ENCODE results near the gene TAS2R60. TPM values are rescaled to one million over a fixed set of nuclear protein-coding genes. Genes with fewer than 3 reads are reported as not detected.

Gene TAS2R60
- total and polyA plus RNA-seq, 4 donors: 0.50 TPM; not detected in 3

DNA sequence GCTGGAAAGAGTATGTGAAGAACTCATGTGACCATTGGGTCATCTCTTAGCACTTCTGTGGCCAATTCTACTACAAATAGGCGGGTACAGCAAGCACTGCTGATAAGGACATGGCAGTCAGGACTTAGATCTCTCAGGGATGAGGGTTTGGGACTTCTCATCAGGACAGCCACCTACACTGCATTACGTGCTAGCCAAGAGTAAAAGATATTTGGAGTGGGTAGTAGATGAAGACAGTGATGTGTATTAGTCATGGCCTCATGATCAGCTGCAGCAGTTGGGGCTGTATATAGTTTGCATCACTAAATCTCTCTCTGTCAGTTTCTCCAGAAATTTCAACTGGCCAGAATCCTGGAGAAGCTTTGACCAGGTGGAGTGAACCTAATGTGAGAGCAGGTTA lies 9.2 kb downstream of the TAS2R60 start:
- no peaks in the 10 kb centered on the region for H3K4me1 ChIP-seq (ENCODE audit: control insufficient read depth in 4 of 4, insufficient read depth in 4 of 4, low read length in 3 of 4)
- no peak overlapping the region for H3K27ac ChIP-seq (ENCODE audit: low read depth in 1 of 2, low read length in 2 of 2)
- H3K36me3 ChIP-seq (ENCODE audit: control insufficient read depth in 4 of 4, insufficient read depth in 3 of 4, low read depth in 1 of 4, low read length in 3 of 4): no peaks in the 10 kb centered on the region
- no peak overlapping the region for H3K9ac ChIP-seq (ENCODE audit: low read depth in 1 of 2, low read length in 2 of 2)
- no peaks in the 10 kb centered on the region for H3K27me3 ChIP-seq (ENCODE audit: control insufficient read depth in 4 of 4, insufficient read depth in 4 of 4, low read length in 3 of 4)
- TF ChIP-seq GABPA (IDR thresholded peaks at IDR 0.05 in 1 of 2, conservative IDR thresholded peaks at IDR 0.05 in 1 of 2) (no peak), RAD21 (IDR thresholded peaks at IDR 0.05) (no peak)
- 93% methylated on average over 2 of the region's 2 CpGs for WGBS
- no peaks in the 10 kb centered on the region for H3K9me3 ChIP-seq (ENCODE audit: control insufficient read depth in 4 of 4, low read length in 3 of 4)
- no peak for DNase-seq (ENCODE audit: low spot score)
- no peak overlapping the region for H3K4me3 ChIP-seq (ENCODE audit: low read depth in 1 of 3, low read length in 3 of 3)

DNA sequence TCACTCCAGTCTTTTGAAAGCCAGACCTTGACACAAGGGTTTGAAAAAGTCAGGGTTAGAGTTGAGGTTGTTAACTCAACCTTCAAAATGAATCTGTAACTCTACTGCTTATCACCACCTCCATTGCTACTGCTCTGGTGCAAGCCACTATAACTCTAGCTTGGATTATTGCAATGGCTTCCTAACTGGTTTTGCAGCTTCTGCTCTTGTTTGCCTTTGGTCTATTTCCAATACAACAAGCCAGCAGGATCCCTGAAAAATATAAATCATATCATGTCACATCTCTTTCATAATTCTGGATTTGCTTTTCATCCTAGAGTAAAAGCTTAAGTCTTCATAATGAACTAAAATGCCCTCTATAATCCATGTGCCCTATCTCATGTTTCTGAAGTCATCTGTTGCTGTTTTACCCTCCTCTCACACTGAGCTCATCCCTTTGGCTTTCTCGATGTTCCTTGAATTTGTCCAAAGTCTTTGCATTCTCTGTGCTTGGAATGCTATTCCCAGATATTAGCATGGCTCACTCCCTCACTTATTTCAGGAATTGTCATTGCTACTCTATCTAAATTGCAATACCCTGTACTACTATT lies 10.9 kb downstream of the TAS2R60 start:
- H3K4me3 ChIP-seq (ENCODE audit: low read depth in 1 of 3, low read length in 3 of 3): no peak overlapping the region
- no peak overlapping the region for H3K27ac ChIP-seq (ENCODE audit: low read depth in 1 of 2, low read length in 2 of 2)
- H3K36me3 ChIP-seq (ENCODE audit: control insufficient read depth in 4 of 4, insufficient read depth in 3 of 4, low read depth in 1 of 4, low read length in 3 of 4): no peaks in the 10 kb centered on the region
- WGBS: 89% methylated on average over 1 of the region's 1 CpG
- DNase-seq (ENCODE audit: low spot score): no peak
- no peaks in the 10 kb centered on the region for H3K4me1 ChIP-seq (ENCODE audit: control insufficient read depth in 4 of 4, insufficient read depth in 4 of 4, low read length in 3 of 4)
- no peaks in the 10 kb centered on the region for H3K27me3 ChIP-seq (ENCODE audit: control insufficient read depth in 4 of 4, insufficient read depth in 4 of 4, low read length in 3 of 4)
- H3K9ac ChIP-seq (ENCODE audit: low read depth in 1 of 2, low read length in 2 of 2): no peak overlapping the region
- TF ChIP-seq, protein P1, sequence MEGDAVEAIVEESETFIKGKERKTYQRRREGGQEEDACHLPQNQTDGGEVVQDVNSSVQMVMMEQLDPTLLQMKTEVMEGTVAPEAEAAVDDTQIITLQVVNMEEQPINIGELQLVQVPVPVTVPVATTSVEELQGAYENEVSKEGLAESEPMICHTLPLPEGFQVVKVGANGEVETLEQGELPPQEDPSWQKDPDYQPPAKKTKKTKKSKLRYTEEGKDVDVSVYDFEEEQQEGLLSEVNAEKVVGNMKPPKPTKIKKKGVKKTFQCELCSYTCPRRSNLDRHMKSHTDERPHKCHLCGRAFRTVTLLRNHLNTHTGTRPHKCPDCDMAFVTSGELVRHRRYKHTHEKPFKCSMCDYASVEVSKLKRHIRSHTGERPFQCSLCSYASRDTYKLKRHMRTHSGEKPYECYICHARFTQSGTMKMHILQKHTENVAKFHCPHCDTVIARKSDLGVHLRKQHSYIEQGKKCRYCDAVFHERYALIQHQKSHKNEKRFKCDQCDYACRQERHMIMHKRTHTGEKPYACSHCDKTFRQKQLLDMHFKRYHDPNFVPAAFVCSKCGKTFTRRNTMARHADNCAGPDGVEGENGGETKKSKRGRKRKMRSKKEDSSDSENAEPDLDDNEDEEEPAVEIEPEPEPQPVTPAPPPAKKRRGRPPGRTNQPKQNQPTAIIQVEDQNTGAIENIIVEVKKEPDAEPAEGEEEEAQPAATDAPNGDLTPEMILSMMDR (IDR thresholded peaks at IDR 0.05; ENCODE audit: low read depth, low read length, missing input control): no peak
- no peak for TF ChIP-seq NR2F2 (IDR thresholded peaks at IDR 0.05)
- TF ChIP-seq, protein P2, sequence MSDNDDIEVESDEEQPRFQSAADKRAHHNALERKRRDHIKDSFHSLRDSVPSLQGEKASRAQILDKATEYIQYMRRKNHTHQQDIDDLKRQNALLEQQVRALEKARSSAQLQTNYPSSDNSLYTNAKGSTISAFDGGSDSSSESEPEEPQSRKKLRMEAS (IDR thresholded peaks at IDR 0.05): no peak
- no peak for TF ChIP-seq FOXA2 (IDR thresholded peaks at IDR 0.05)
- no peak for TF ChIP-seq HNF4G (IDR thresholded peaks at IDR 0.05)
- TF ChIP-seq, protein P3, sequence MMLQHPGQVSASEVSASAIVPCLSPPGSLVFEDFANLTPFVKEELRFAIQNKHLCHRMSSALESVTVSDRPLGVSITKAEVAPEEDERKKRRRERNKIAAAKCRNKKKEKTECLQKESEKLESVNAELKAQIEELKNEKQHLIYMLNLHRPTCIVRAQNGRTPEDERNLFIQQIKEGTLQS (IDR thresholded peaks at IDR 0.05): no peak
- no peak for TF ChIP-seq RAD21 (IDR thresholded peaks at IDR 0.05)
- TF ChIP-seq YY1 (IDR thresholded peaks at IDR 0.05): no peak
- no peak for TF ChIP-seq SP1 (IDR thresholded peaks at IDR 0.05)
- TF ChIP-seq, protein P4, sequence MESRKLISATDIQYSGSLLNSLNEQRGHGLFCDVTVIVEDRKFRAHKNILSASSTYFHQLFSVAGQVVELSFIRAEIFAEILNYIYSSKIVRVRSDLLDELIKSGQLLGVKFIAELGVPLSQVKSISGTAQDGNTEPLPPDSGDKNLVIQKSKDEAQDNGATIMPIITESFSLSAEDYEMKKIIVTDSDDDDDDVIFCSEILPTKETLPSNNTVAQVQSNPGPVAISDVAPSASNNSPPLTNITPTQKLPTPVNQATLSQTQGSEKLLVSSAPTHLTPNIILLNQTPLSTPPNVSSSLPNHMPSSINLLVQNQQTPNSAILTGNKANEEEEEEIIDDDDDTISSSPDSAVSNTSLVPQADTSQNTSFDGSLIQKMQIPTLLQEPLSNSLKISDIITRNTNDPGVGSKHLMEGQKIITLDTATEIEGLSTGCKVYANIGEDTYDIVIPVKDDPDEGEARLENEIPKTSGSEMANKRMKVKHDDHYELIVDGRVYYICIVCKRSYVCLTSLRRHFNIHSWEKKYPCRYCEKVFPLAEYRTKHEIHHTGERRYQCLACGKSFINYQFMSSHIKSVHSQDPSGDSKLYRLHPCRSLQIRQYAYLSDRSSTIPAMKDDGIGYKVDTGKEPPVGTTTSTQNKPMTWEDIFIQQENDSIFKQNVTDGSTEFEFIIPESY (IDR thresholded peaks at IDR 0.05): no peak
- TF ChIP-seq, protein P5, sequence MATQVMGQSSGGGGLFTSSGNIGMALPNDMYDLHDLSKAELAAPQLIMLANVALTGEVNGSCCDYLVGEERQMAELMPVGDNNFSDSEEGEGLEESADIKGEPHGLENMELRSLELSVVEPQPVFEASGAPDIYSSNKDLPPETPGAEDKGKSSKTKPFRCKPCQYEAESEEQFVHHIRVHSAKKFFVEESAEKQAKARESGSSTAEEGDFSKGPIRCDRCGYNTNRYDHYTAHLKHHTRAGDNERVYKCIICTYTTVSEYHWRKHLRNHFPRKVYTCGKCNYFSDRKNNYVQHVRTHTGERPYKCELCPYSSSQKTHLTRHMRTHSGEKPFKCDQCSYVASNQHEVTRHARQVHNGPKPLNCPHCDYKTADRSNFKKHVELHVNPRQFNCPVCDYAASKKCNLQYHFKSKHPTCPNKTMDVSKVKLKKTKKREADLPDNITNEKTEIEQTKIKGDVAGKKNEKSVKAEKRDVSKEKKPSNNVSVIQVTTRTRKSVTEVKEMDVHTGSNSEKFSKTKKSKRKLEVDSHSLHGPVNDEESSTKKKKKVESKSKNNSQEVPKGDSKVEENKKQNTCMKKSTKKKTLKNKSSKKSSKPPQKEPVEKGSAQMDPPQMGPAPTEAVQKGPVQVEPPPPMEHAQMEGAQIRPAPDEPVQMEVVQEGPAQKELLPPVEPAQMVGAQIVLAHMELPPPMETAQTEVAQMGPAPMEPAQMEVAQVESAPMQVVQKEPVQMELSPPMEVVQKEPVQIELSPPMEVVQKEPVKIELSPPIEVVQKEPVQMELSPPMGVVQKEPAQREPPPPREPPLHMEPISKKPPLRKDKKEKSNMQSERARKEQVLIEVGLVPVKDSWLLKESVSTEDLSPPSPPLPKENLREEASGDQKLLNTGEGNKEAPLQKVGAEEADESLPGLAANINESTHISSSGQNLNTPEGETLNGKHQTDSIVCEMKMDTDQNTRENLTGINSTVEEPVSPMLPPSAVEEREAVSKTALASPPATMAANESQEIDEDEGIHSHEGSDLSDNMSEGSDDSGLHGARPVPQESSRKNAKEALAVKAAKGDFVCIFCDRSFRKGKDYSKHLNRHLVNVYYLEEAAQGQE (IDR thresholded peaks at IDR 0.05): no peak
- TF ChIP-seq RXRA (IDR thresholded peaks at IDR 0.05): no peak
- TF ChIP-seq TAF1 (conservative IDR thresholded peaks at IDR 0.05): no peak
- TF ChIP-seq HNF4A (conservative IDR thresholded peaks at IDR 0.05): no peak
- TF ChIP-seq JUND (IDR thresholded peaks at IDR 0.05): no peak
- TF ChIP-seq GABPA (IDR thresholded peaks at IDR 0.05 in 1 of 2, conservative IDR thresholded peaks at IDR 0.05 in 1 of 2): no peak
- no peaks in the 10 kb centered on the region for H3K9me3 ChIP-seq (ENCODE audit: control insufficient read depth in 4 of 4, low read length in 3 of 4)

All from liver (tissue), 9 donors.